Thyroid gland (tissue), 4 donors: Measurements from ENCODE around the gene MAPK7.

Experiments
- POLR2A ChIP-seq, 2 donors: fragments of 450-650 bp; IDR thresholded peaks; one replicate each; pipeline ENCODE4 v1.6.1; 2017; ENCODE audit warnings: antibody characterized with exemption in 2 of 2, mild to moderate bottlenecking in 2 of 2, moderate library complexity in 1 of 2
- TF ChIP-seq, protein P1 (sequence below), 6 experiments: fragments of 200-600 bp in 3 of 6; fragments of 450-650 bp in 3 of 6; sonication (generic) in 3 of 6; IDR thresholded peaks; one replicate each; pipeline ENCODE4 v1.5.1; 2016 to 2019; ENCODE audit warnings: antibody characterized with exemption in 6 of 6, mild to moderate bottlenecking in 2 of 6, inconsistent platforms in 1 of 6, moderate library complexity in 1 of 6

DNA sequence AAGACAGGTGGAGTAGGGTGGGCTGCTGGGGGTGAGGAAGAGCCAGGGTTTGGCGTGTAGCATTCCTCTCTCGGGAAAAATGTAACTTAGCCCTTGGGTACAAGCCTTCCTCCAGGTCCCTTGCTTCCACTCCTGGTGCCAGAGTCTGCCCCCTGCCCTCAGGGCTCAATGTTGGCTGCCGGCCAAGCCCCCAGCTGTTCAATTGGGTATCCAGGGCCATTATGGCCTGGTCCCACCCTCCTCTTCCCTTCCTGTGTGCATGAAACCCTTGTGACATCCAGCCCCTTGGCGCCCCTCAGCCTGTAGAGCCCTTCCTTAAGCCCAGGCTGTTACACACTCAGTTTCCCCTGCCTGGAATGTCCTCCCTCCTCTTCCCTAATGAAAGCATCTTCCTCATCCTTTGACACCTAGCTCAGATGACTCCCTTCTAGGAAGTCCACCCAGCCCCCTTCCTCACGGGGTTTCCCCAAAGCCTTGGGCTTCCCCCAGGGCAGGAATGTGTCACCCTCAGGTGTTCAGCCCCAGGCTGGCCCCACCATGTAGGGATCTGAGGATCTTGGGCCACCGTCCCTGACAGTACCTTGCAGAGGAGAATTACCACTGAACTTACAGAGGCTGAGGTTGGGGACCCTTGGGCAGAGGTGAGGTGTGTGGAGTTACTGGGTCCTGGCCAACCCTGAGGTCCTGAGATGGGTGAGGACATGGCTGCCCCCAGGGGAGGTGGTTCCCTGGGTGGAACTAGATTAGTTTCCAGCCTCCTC is 45.7 kb upstream of the MAPK7 start:
- TF ChIP-seq, protein P1, sequence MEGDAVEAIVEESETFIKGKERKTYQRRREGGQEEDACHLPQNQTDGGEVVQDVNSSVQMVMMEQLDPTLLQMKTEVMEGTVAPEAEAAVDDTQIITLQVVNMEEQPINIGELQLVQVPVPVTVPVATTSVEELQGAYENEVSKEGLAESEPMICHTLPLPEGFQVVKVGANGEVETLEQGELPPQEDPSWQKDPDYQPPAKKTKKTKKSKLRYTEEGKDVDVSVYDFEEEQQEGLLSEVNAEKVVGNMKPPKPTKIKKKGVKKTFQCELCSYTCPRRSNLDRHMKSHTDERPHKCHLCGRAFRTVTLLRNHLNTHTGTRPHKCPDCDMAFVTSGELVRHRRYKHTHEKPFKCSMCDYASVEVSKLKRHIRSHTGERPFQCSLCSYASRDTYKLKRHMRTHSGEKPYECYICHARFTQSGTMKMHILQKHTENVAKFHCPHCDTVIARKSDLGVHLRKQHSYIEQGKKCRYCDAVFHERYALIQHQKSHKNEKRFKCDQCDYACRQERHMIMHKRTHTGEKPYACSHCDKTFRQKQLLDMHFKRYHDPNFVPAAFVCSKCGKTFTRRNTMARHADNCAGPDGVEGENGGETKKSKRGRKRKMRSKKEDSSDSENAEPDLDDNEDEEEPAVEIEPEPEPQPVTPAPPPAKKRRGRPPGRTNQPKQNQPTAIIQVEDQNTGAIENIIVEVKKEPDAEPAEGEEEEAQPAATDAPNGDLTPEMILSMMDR (IDR thresholded peaks at IDR 0.05): no peak
- TF ChIP-seq POLR2A (IDR thresholded peaks at IDR 0.05): no peak
